ENCODE data around the gene SEMA6C. TPM values are rescaled to one million over a fixed set of nuclear protein-coding genes. Genes with fewer than 3 reads are reported as not detected.
A peak's percentile ranks its signal among the peaks of the same experiment; 100 is the strongest.

Gene SEMA6C
- total RNA-seq, 1 experiment from 2014 or later: 0.79 TPM

- DNase-seq (ENCODE audit: low read depth): no peak
These were observed 12.9 kb upstream of the SEMA6C start for GRCh38 chr1:151159373-151159772.

GRCh38 chr1:151158751-151159251 lies 12.4 kb upstream of the SEMA6C start:
- no peak for DNase-seq (ENCODE audit: low read depth)

GRCh38 chr1:151158326-151158725 lies 11.9 kb upstream of the SEMA6C start:
- no peak for DNase-seq (ENCODE audit: low read depth)

GRCh38 chr1:151157067-151157531 lies 10.7 kb upstream of the SEMA6C start:
- no peak for DNase-seq (ENCODE audit: low read depth)

- DNase-seq (ENCODE audit: low read depth): no peak
These were observed 10.0 kb upstream of the SEMA6C start, which contains the start of gene TNFAIP8L2 for GRCh38 chr1:151156515-151156819. Gene TNFAIP8L2, plus strand, starts transcription at chr1:151156649. Its CDS starts 2,049 bp downstream, at chr1:151158698.

- no peak for DNase-seq (ENCODE audit: low read depth)
These were observed 1.2 kb upstream of the SEMA6C start for GRCh38 chr1:151147665-151148064.

GRCh38 chr1:151147132-151147503 lies 687 bp upstream of the SEMA6C start:
- no peak for DNase-seq (ENCODE audit: low read depth)

GRCh38 chr1:151146072-151146411 lies 389 bp downstream of the SEMA6C start:
- peak; percentile 24 for DNase-seq (ENCODE audit: low read depth)

GRCh38 chr1:151145304-151146071 lies 943 bp downstream of the SEMA6C start:
- peak; percentile 5 for DNase-seq (ENCODE audit: low read depth)

- peak; percentile 23 for DNase-seq (ENCODE audit: low read depth)
These were observed 1.7 kb downstream of the SEMA6C start for GRCh38 chr1:151144474-151145303.

- DNase-seq (ENCODE audit: low read depth): no peak
These were observed 2.4 kb downstream of the SEMA6C start for GRCh38 chr1:151143986-151144385.

- no peak for DNase-seq (ENCODE audit: low read depth)
These were observed 3.4 kb downstream of the SEMA6C start for GRCh38 chr1:151143057-151143435.

GRCh38 chr1:151142411-151143056 lies 3.9 kb downstream of the SEMA6C start:
- DNase-seq (ENCODE audit: low read depth): no peak

GRCh38 chr1:151137789-151138188 lies 8.6 kb downstream of the SEMA6C start:
- no peak for DNase-seq (ENCODE audit: low read depth)

- no peak for DNase-seq (ENCODE audit: low read depth)
These were observed 10.7 kb downstream of the SEMA6C start for GRCh38 chr1:151135433-151136385.

GRCh38 chr1:151134991-151135390 lies 11.4 kb downstream of the SEMA6C start:
- no peak for DNase-seq (ENCODE audit: low read depth)

- DNase-seq (ENCODE audit: low read depth): no peak
These were observed 12.0 kb downstream of the SEMA6C start for GRCh38 chr1:151134396-151134795.

- no peak for DNase-seq (ENCODE audit: low read depth)
These were observed 13.2 kb downstream of the SEMA6C start for GRCh38 chr1:151133018-151133806.

GRCh38 chr1:151132335-151133017 lies 14.0 kb downstream of the SEMA6C start:
- DNase-seq (ENCODE audit: low read depth): no peak
